PC-3 (cell line): ENCODE measurements around the gene USP48. TPM values are rescaled to one million over a fixed set of nuclear protein-coding genes. Genes with fewer than 3 reads are reported as not detected.
A peak's percentile ranks its signal among the peaks of the same experiment; 100 is the strongest.

Source experiments
- ATAC-seq: fragments of 200-7000 bp; cut with Tn5 transposase; 2 replicates; pipeline ENCODE4 v1.9.1; 2020; ENCODE audit warnings: mild to moderate bottlenecking, moderate library complexity
- BruUV-seq: library from RNA; stranded (reverse); fragments of 400-500 nt; replicated peaks from 2 replicates; lab custom pipeline; 2021; lab: Mats Ljungman, UMichigan
- CTCF ChIA-PET: fragments of 300-600 bp; sonication (Branson Sonifier 250); formaldehyde crosslinking; loops from one replicate; lab custom pipeline; 2022; ENCODE audit warnings: antibody characterized with exemption; lab: Charles Lee
- POLR2A ChIA-PET: fragments of 300-600 bp; sonication (Branson Sonifier 250); formaldehyde crosslinking; loops from one replicate; lab custom pipeline; 2022; ENCODE audit warnings: antibody characterized with exemption; ENCODE audit not compliant: unreplicated experiment; lab: Charles Lee
- DNase-seq: peaks from one replicate; pipeline ENCODE4 v3.0.0-alpha.2; 2015
- H2AFZ ChIP-seq: fragments of 300-600 bp; sonication (generic); 2 replicates; pipeline ENCODE4 v1.6.0; 2016; ENCODE audit warnings: antibody characterized with exemption, low read length
- H3F3A ChIP-seq: fragments of 300-600 bp; sonication (generic); one replicate; pipeline ENCODE4 v1.6.0; 2017; ENCODE audit warnings: antibody characterized with exemption, low read length, control low read depth, mild to moderate bottlenecking; ENCODE audit not compliant: unreplicated experiment
- H3K27ac ChIP-seq: fragments of 300-600 bp; sonication (generic); 2 replicates; pipeline ENCODE4 v1.5.1; 2016; ENCODE audit warnings: mild to moderate bottlenecking, low read length
- H3K27me3 ChIP-seq: fragments of 300-600 bp; sonication (generic); 2 replicates; pipeline ENCODE4 v1.6.1; 2016; ENCODE audit warnings: low read length, mixed read lengths
- H3K36me3 ChIP-seq: fragments of 300-600 bp; sonication (generic); 2 replicates; pipeline ENCODE4 v1.6.1; 2016; ENCODE audit warnings: low read depth, mixed run types, low read length, mixed read lengths
- H3K4me1 ChIP-seq: fragments of 300-600 bp; sonication (generic); 2 replicates; pipeline ENCODE4 v1.5.1; 2016; ENCODE audit warnings: low read length; ENCODE audit not compliant: insufficient read depth
- H3K4me2 ChIP-seq: fragments of 300-600 bp; sonication (generic); 2 replicates; pipeline ENCODE4 v1.6.0; 2016; ENCODE audit warnings: low read length
- H3K4me3 ChIP-seq: fragments of 300-600 bp; sonication (generic); 2 replicates; pipeline ENCODE4 v1.5.1; 2016; ENCODE audit warnings: mild to moderate bottlenecking, low read length, mixed read lengths
- H3K79me2 ChIP-seq: fragments of 300-600 bp; sonication (generic); 2 replicates; pipeline ENCODE4 v1.6.1; 2017; ENCODE audit warnings: low read length, mixed read lengths
- H3K9ac ChIP-seq: fragments of 300-600 bp; sonication (generic); 2 replicates; pipeline ENCODE4 v1.6.0; 2016; ENCODE audit warnings: mild to moderate bottlenecking, low read length
- H3K9me2 ChIP-seq: fragments of 300-600 bp; sonication (generic); replicated peaks from 2 replicates; pipeline ENCODE4 v1.6.1; 2016; ENCODE audit warnings: mixed run types, low read length, mixed read lengths
- H3K9me3 ChIP-seq: fragments of 300-600 bp; sonication (generic); 2 replicates; pipeline ENCODE4 v1.6.1; 2016; ENCODE audit warnings: low read length, mixed read lengths
- H4K20me1 ChIP-seq: fragments of 300-600 bp; sonication (generic); 2 replicates; pipeline ENCODE4 v1.6.1; 2016; ENCODE audit warnings: low read length, mixed read lengths
- CTCF ChIP-seq: fragments of 300-600 bp; sonication (generic); conservative IDR thresholded peaks from 2 replicates; pipeline ENCODE4 v1.5.1; 2017; ENCODE audit warnings: antibody characterized with exemption, low read depth, mild to moderate bottlenecking, low read length
- EZH2 ChIP-seq: fragments of 300-600 bp; sonication (generic); IDR thresholded peaks from one replicate; pipeline ENCODE4 v1.6.1; 2017; ENCODE audit warnings: antibody characterized with exemption, mild to moderate bottlenecking, low read length; ENCODE audit not compliant: unreplicated experiment
- EZH2phosphoT487 ChIP-seq: fragments of 300-600 bp; sonication (generic); IDR thresholded peaks from 2 replicates; pipeline ENCODE4 v1.6.1; 2018; ENCODE audit warnings: mild to moderate bottlenecking, antibody characterized with exemption, low read length, borderline replicate concordance
- intact Hi-C: fragments of 100-400 bp; cut with micrococcal nuclease; formaldehyde crosslinking; loops from 2 replicates; pipeline ENCODE4 v1.9.0; 2023
- total RNA-seq: library from RNA; depleted of rRNA; stranded (reverse); fragments of >200 nt; gene quantifications from 2 replicates; pipeline ENCODE4 v1.2.3, GENCODE V29; 2014

Gene USP48
- total RNA-seq, 1 experiment from 2014 or later: 33.3 TPM

- H3K79me2 ChIP-seq: no peaks in the 10 kb centered on the region
- no peaks in the 10 kb centered on the region for H3K9me3 ChIP-seq
- H2AFZ ChIP-seq: no peak overlapping the region
- no TSS peak for BruUV-seq
- no peak for ATAC-seq
- H3K4me3 ChIP-seq: no peak overlapping the region
- no peaks in the 10 kb centered on the region for H3K9me2 ChIP-seq
- H3K4me1 ChIP-seq: peaks cover 12% of the 10 kb centered on the region
- peaks cover 44% of the 10 kb centered on the region for H3K36me3 ChIP-seq
- intact Hi-C loops: no loop called here
- POLR2A ChIA-PET: no interaction called here
- no peak overlapping the region for H3K9ac ChIP-seq
- no peak overlapping the region for H3K4me2 ChIP-seq
- 0 out of 2 replicates have a peak, but pooled peaks cover 4% of the 10 kb centered on the region for H4K20me1 ChIP-seq
- no peak for DNase-seq
- no peaks in the 10 kb centered on the region for H3K27me3 ChIP-seq
- no peak for TF ChIP-seq EZH2phosphoT487
- no peak for TF ChIP-seq EZH2
- no peak for TF ChIP-seq CTCF
- H3F3A ChIP-seq: peaks cover 4% of the 10 kb centered on the region
- CTCF ChIA-PET: no interaction called here
- H3K27ac ChIP-seq: no peak overlapping the region
These were observed 96.8 kb downstream of the USP48 start for GRCh38 chr1:21685946-21686678.

GRCh38 chr1:21681426-21681825, 101.5 kb downstream of the USP48 start:
- CTCF ChIA-PET: no interaction called here
- H3K27me3 ChIP-seq: no peaks in the 10 kb centered on the region
- BruUV-seq: no TSS peak
- H3K9me2 ChIP-seq: no peaks in the 10 kb centered on the region
- no peak for TF ChIP-seq CTCF
- TF ChIP-seq EZH2: no peak
- TF ChIP-seq EZH2phosphoT487: no peak
- no peak overlapping the region for H2AFZ ChIP-seq
- H3K36me3 ChIP-seq: peaks cover 23% of the 10 kb centered on the region
- no peaks in the 10 kb centered on the region for H4K20me1 ChIP-seq
- DNase-seq (no peak), ATAC-seq (no peak)
- H3K79me2 ChIP-seq: no peaks in the 10 kb centered on the region
- no peak overlapping the region for H3K4me3 ChIP-seq
- H3F3A ChIP-seq: no peaks in the 10 kb centered on the region
- H3K4me2 ChIP-seq: no peak overlapping the region
- H3K9me3 ChIP-seq: no peaks in the 10 kb centered on the region
- H3K9ac ChIP-seq: no peak overlapping the region
- POLR2A ChIA-PET: no interaction called here
- H3K27ac ChIP-seq: no peak overlapping the region
- intact Hi-C loops: no loop called here
- H3K4me1 ChIP-seq: peaks cover 9% of the 10 kb centered on the region

GRCh38 chr1:21680918-21681317, 102.0 kb downstream of the USP48 start:
- POLR2A ChIA-PET: no interaction called here
- Histone ChIP-seq H3K9me2 (no peaks in the 10 kb centered on the region), H3K27ac (no peak overlapping the region), H3K79me2 (no peaks in the 10 kb centered on the region), H3K27me3 (no peaks in the 10 kb centered on the region), H3K4me1 (peaks cover 12% of the 10 kb centered on the region), H4K20me1 (no peaks in the 10 kb centered on the region), H3K4me3 (no peak overlapping the region), H3F3A (no peaks in the 10 kb centered on the region), H3K9ac (no peak overlapping the region), H2AFZ (no peak overlapping the region), H3K36me3 (peaks cover 18% of the 10 kb centered on the region), H3K4me2 (no peak overlapping the region), H3K9me3 (no peaks in the 10 kb centered on the region)
- TF ChIP-seq CTCF: no peak
- TF ChIP-seq EZH2phosphoT487: no peak
- no peak for TF ChIP-seq EZH2
- peak; percentile 77 for ATAC-seq
- CTCF ChIA-PET: no interaction called here
- intact Hi-C loops: no loop called here
- DNase-seq: peak; percentile 48
- no TSS peak for BruUV-seq
